ENCODE data around the gene EIF4G1. TPM values are rescaled to one million over a fixed set of nuclear protein-coding genes. Genes with fewer than 3 reads are reported as not detected.

The EIF4G1 gene
- polyA plus RNA-seq, 3 donors = 13.9 to 119 (median 24.2) TPM

DNA sequence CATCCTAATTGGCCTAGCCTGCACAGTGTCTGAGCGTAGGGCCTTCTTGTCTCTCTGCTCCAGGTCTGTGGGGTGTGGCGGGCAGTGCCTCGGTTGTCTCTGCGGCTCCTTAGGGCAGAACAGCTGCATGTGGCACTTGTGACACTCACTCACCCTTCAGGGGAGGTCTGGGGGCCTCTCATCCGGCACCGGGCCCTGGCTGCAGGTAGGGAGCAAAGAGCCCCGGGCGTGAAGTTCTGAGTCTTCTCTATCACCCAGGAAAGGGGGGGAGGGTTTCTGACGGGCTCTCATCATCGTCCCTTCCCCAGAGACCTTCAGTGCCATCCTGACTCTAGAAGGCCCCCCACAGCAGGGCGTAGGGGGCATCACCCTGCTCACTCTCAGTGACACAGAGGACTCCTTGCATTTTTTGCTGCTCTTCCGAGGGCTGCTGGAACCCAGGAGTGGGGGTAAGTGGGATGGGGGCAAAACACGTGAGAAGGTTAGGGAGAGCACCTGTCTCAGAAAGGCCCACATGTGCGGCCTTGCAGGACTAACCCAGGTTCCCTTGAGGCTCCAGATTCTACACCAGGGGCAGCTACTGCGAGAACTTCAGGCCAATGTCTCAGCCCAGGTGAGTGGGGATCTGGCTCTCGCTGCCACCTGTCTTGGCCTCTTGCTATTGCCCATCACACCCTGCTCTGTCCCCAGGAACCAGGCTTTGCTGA, 68.1 kb downstream of the EIF4G1 start:
- no peaks in the 10 kb centered on the region for H4K20me1 ChIP-seq (ENCODE audit: insufficient read depth, low read length)
- peaks cover 0 to 10% of the 10 kb centered on the region in 2 donors for H3K9me3 ChIP-seq (replicated peaks in 1 of 2; ENCODE audit: control insufficient read depth in 1 of 2, insufficient read depth in 1 of 2, low read length in 2 of 2)
- Mint-ChIP-seq H3K36me3 (peaks cover 0 to 8% of the 10 kb centered on the region in 2 donors), H3K9me3 (peaks cover 0 to 21% (median 5%) of the 10 kb centered on the region in 7 donors), H3K27ac (no peak overlapping the region), H3K4me3 (peak overlapping the region in 1 of 2 donors; percentile 86), H3K27me3 (ENCODE audit: low read depth in 3 of 3) (peaks cover 62 to 71% (median 64%) of the 10 kb centered on the region in 3 donors), H3K4me1 (peaks cover 19% of the 10 kb centered on the region)
- no peak overlapping the region for H3K27ac ChIP-seq (ENCODE audit: low read depth in 1 of 2, low read length in 2 of 2)
- no peak overlapping the region for H3K9ac ChIP-seq (ENCODE audit: insufficient read depth, low read length, poor library complexity, severe bottlenecking)
- no peaks in the 10 kb centered on the region for H3K36me3 ChIP-seq (replicated peaks in 1 of 2; ENCODE audit: control insufficient read depth in 1 of 2, insufficient read depth in 2 of 2, low read length in 2 of 2)
- H3K27me3 ChIP-seq (ENCODE audit: control insufficient read depth in 2 of 2, insufficient read depth in 2 of 2, low read length in 2 of 2) = peaks cover 30 to 53% of the 10 kb centered on the region in 2 donors
- WGBS (ENCODE audit: insufficient coverage) = 98% methylated on average over 6 of the region's 16 CpGs
- TF ChIP-seq, protein P1, sequence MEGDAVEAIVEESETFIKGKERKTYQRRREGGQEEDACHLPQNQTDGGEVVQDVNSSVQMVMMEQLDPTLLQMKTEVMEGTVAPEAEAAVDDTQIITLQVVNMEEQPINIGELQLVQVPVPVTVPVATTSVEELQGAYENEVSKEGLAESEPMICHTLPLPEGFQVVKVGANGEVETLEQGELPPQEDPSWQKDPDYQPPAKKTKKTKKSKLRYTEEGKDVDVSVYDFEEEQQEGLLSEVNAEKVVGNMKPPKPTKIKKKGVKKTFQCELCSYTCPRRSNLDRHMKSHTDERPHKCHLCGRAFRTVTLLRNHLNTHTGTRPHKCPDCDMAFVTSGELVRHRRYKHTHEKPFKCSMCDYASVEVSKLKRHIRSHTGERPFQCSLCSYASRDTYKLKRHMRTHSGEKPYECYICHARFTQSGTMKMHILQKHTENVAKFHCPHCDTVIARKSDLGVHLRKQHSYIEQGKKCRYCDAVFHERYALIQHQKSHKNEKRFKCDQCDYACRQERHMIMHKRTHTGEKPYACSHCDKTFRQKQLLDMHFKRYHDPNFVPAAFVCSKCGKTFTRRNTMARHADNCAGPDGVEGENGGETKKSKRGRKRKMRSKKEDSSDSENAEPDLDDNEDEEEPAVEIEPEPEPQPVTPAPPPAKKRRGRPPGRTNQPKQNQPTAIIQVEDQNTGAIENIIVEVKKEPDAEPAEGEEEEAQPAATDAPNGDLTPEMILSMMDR (IDR thresholded peaks at IDR 0.05) = no peak
- no peak overlapping the region for H3K4me2 ChIP-seq (replicated peaks; ENCODE audit: extremely low read depth, low read length, poor library complexity, severe bottlenecking)
- H3K79me2 ChIP-seq (ENCODE audit: insufficient read depth, low read length) = no peaks in the 10 kb centered on the region
- intact Hi-C loops (cut with micrococcal nuclease) = no loop called here
- H3K4me3 ChIP-seq (replicated peaks in 1 of 3; ENCODE audit: low read depth in 2 of 3, low read length in 3 of 3) = no peak overlapping the region
- DNase-seq = no peak
- peaks cover 13 to 19% of the 10 kb centered on the region in 2 donors for H3K4me1 ChIP-seq (ENCODE audit: control insufficient read depth in 1 of 2, insufficient read depth in 2 of 2, low read length in 2 of 2)
- no peak overlapping the region for H2AFZ ChIP-seq (ENCODE audit: insufficient read depth, low read depth, low read length, poor library complexity, severe bottlenecking)

DNA sequence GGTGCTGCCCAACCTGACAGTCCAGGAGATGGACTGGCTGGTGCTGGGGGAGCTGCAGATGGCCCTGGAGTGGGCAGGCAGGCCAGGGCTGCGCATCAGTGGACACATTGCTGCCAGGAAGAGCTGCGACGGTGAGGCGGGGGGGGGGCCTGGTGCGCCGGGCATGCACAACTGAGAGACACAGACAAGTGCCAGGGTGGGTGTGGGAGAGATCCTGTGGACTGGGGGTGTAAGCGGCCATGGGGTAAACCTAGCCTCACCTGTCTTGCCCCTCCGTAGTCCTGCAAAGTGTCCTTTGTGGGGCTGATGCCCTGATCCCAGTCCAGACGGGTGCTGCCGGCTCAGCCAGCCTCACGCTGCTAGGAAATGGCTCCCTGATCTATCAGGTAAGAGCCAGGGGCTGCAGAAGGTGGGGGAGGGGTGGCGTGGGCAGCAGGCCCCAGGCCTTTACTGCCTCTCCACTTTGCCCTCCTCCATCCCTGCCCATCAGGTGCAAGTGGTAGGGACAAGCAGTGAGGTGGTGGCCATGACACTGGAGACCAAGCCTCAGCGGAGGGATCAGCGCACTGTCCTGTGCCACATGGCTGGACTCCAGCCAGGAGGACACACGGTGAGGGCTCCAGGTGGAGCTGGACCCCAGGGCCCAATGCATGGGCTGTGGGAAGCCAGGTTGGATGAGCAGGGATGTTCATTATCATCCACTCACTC, 68.8 kb downstream of the EIF4G1 start:
- Histone ChIP-seq H3K79me2 (ENCODE audit: insufficient read depth, low read length) (no peaks in the 10 kb centered on the region), H3K9ac (ENCODE audit: insufficient read depth, low read length, poor library complexity, severe bottlenecking) (no peak overlapping the region), H3K27me3 (ENCODE audit: control insufficient read depth in 2 of 2, insufficient read depth in 2 of 2, low read length in 2 of 2) (peaks cover 26 to 46% of the 10 kb centered on the region in 2 donors), H3K4me2 (replicated peaks; ENCODE audit: extremely low read depth, low read length, poor library complexity, severe bottlenecking) (no peak overlapping the region), H2AFZ (ENCODE audit: insufficient read depth, low read depth, low read length, poor library complexity, severe bottlenecking) (no peak overlapping the region), H3K4me1 (ENCODE audit: control insufficient read depth in 1 of 2, insufficient read depth in 2 of 2, low read length in 2 of 2) (peaks cover 13 to 19% of the 10 kb centered on the region in 2 donors), H3K9me3 (replicated peaks in 1 of 2; ENCODE audit: control insufficient read depth in 1 of 2, insufficient read depth in 1 of 2, low read length in 2 of 2) (peaks cover 0 to 9% of the 10 kb centered on the region in 2 donors), H3K27ac (ENCODE audit: low read depth in 1 of 2, low read length in 2 of 2) (no peak overlapping the region), H4K20me1 (ENCODE audit: insufficient read depth, low read length) (no peaks in the 10 kb centered on the region), H3K36me3 (replicated peaks in 1 of 2; ENCODE audit: control insufficient read depth in 1 of 2, insufficient read depth in 2 of 2, low read length in 2 of 2) (no peaks in the 10 kb centered on the region), H3K4me3 (replicated peaks in 1 of 3; ENCODE audit: low read depth in 2 of 3, low read length in 3 of 3) (no peak overlapping the region)
- Mint-ChIP-seq H3K4me1 (peaks cover 19% of the 10 kb centered on the region), H3K27ac (no peak overlapping the region), H3K4me3 (peak overlapping the region in 1 of 2 donors; percentile 15), H3K9me3 (peaks cover 0 to 19% (median 4%) of the 10 kb centered on the region in 7 donors), H3K36me3 (peaks cover 0 to 8% of the 10 kb centered on the region in 2 donors), H3K27me3 (ENCODE audit: low read depth in 3 of 3) (peaks cover 55 to 65% (median 59%) of the 10 kb centered on the region in 3 donors)
- intact Hi-C loops (cut with micrococcal nuclease) = no loop called here
- WGBS (ENCODE audit: insufficient coverage) = 95% methylated on average over 12 of the region's 15 CpGs
- TF ChIP-seq, protein P1 (IDR thresholded peaks at IDR 0.05) = no peak
- DNase-seq = no peak

Measured in CD14-positive monocyte (primary cell).